Erythroblast (primary cell): ENCODE measurements around the gene CRACDL.

ENCODE experiments used
- GATA1 ChIP-seq: IDR thresholded peaks from 2 replicates; pipeline ENCODE4 v1.6.1; 2011; ENCODE audit warnings: low read depth, mild to moderate bottlenecking, control low read depth, low read length, moderate library complexity
- POLR2A ChIP-seq: IDR thresholded peaks from 2 replicates; pipeline ENCODE4 v1.6.1; 2011; ENCODE audit warnings: mild to moderate bottlenecking, low read length

- TF ChIP-seq POLR2A: no peak
- TF ChIP-seq GATA1: no peak
Measured at GRCh38 chr2:98895221-98895620, 40.8 kb downstream of the CRACDL start.
